Hepatocyte (in vitro differentiated cells): ENCODE measurements around the gene IL1RAPL2. TPM values are rescaled to one million over a fixed set of nuclear protein-coding genes. Genes with fewer than 3 reads are reported as not detected.

ENCODE experiments used
- DNase-seq: peaks from one replicate; pipeline ENCODE4 v3.0.0-alpha.2; 2016; ENCODE audit warnings: low spot score
- H2AFZ ChIP-seq: fragments of 200-600 bp; sonication (generic); 2 replicates; pipeline ENCODE4 v1.6.0; 2016; ENCODE audit warnings: antibody characterized with exemption, mild to moderate bottlenecking
- H3K27ac ChIP-seq: fragments of 200-600 bp; sonication (generic); 2 replicates; pipeline ENCODE4 v1.5.1; 2016; ENCODE audit warnings: mild to moderate bottlenecking
- H3K27me3 ChIP-seq: fragments of 200-600 bp; sonication (generic); 2 replicates; pipeline ENCODE4 v1.6.1; 2016
- H3K36me3 ChIP-seq: fragments of 200-600 bp; sonication (generic); replicated peaks from 2 replicates; pipeline ENCODE4 v1.5.1; 2016; ENCODE audit warnings: low read depth; ENCODE audit not compliant: insufficient read depth
- H3K4me1 ChIP-seq: fragments of 200-600 bp; sonication (generic); 2 replicates; pipeline ENCODE4 v1.5.1; 2016; ENCODE audit warnings: mild to moderate bottlenecking, moderate library complexity; ENCODE audit not compliant: insufficient read depth
- H3K4me2 ChIP-seq: fragments of 200-600 bp; sonication (generic); 2 replicates; pipeline ENCODE4 v1.6.0; 2016
- H3K4me3 ChIP-seq: fragments of 200-600 bp; sonication (generic); 2 replicates; pipeline ENCODE4 v1.5.1; 2016; ENCODE audit warnings: mild to moderate bottlenecking
- H3K79me2 ChIP-seq: fragments of 200-600 bp; sonication (generic); 2 replicates; pipeline ENCODE4 v1.6.0; 2017; ENCODE audit warnings: mild to moderate bottlenecking
- H3K9me2 ChIP-seq: fragments of 200-600 bp; sonication (generic); replicated peaks from 2 replicates; pipeline ENCODE4 v1.6.0; 2017; ENCODE audit warnings: mild to moderate bottlenecking; ENCODE audit not compliant: insufficient read depth
- H3K9me3 ChIP-seq: fragments of 200-600 bp; sonication (generic); 2 replicates; pipeline ENCODE4 v1.5.1; 2016; ENCODE audit warnings: low read depth, mild to moderate bottlenecking
- H4K20me1 ChIP-seq: fragments of 200-600 bp; sonication (generic); 2 replicates; pipeline ENCODE4 v1.6.0; 2016; ENCODE audit warnings: mild to moderate bottlenecking; ENCODE audit not compliant: insufficient read depth, poor library complexity, severe bottlenecking
- CTCF ChIP-seq: fragments of 200-600 bp; sonication (generic); IDR thresholded peaks from 2 replicates; pipeline ENCODE4 v1.5.1; 2016; ENCODE audit warnings: antibody characterized with exemption, mild to moderate bottlenecking; ENCODE audit not compliant: poor library complexity
- EZH2 ChIP-seq: fragments of 200-600 bp; sonication (generic); IDR thresholded peaks from 2 replicates; pipeline ENCODE4 v1.6.1; 2016; ENCODE audit warnings: antibody characterized with exemption, mild to moderate bottlenecking, borderline replicate concordance
- EZH2phosphoT487 ChIP-seq: fragments of 200-600 bp; sonication (generic); IDR thresholded peaks from one replicate; pipeline ENCODE4 v1.6.1; 2018; ENCODE audit warnings: antibody characterized with exemption, mild to moderate bottlenecking, low read depth, moderate library complexity; ENCODE audit not compliant: unreplicated experiment, severe bottlenecking
- WGBS: methylation state at CpG from one replicate; pipeline ENCODE4 v1.1.6; 2016; ENCODE audit warnings: low lambda C conversion rate; ENCODE audit errors: missing lambda C conversion rate; 5-methylcytosine and 5-hydroxymethylcytosine counted together
- polyA plus RNA-seq: library from polyadenylated mRNA; unstranded; fragments of >200 nt; fragmentation: Nextera tagmentation; extraction: Ambion mirVana; gene quantifications from 2 replicates; pipeline ENCODE4 v1.2.1, GENCODE V29; 2016
- total RNA-seq: library from RNA; depleted of rRNA; stranded (reverse); fragments of >200 nt; gene quantifications from 2 replicates; pipeline ENCODE4 v1.2.3, GENCODE V29; 2014

Gene IL1RAPL2
- total and polyA plus RNA-seq, 2 experiments from 2014 or later = 0.40 TPM; not detected in 1

DNA sequence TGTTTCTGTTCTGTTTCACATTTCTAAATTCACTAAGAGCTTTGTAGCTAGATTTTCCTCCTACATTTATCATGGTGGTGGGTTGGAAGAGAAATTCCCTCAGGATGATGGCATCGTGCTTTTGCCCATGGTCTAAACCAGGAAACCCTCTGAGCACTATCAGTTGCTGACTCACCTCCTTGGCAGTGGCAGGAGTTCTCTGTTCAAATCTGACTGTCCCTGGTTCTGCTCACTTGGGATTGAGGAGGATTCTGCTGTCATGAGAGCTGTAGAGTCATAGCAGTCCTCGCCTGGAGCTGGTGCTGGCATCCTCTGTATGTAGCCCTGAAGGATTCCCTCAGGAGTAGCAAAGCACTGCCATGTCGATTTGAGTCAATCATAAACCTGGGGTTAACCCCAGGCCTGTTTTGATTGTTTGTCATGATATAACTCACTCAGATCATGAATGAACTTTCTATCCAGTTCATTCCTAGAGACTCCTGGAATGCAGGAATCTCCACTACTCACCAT lies 645.1 kb downstream of the IL1RAPL2 start:
- Histone ChIP-seq H3K36me3 (no peaks in the 10 kb centered on the region), H2AFZ (no peak overlapping the region), H3K9me2 (no peaks in the 10 kb centered on the region), H3K9me3 (no peaks in the 10 kb centered on the region), H3K4me1 (no peaks in the 10 kb centered on the region), H3K79me2 (no peaks in the 10 kb centered on the region), H3K4me3 (no peak overlapping the region), H3K27ac (no peak overlapping the region), H3K4me2 (no peak overlapping the region), H4K20me1 (no peaks in the 10 kb centered on the region), H3K27me3 (no peaks in the 10 kb centered on the region)
- no peak for DNase-seq
- WGBS = 53% methylated on average over 3 of the region's 3 CpGs
- no peak for TF ChIP-seq CTCF
- no peak for TF ChIP-seq EZH2
- TF ChIP-seq EZH2phosphoT487 = no peak

DNA sequence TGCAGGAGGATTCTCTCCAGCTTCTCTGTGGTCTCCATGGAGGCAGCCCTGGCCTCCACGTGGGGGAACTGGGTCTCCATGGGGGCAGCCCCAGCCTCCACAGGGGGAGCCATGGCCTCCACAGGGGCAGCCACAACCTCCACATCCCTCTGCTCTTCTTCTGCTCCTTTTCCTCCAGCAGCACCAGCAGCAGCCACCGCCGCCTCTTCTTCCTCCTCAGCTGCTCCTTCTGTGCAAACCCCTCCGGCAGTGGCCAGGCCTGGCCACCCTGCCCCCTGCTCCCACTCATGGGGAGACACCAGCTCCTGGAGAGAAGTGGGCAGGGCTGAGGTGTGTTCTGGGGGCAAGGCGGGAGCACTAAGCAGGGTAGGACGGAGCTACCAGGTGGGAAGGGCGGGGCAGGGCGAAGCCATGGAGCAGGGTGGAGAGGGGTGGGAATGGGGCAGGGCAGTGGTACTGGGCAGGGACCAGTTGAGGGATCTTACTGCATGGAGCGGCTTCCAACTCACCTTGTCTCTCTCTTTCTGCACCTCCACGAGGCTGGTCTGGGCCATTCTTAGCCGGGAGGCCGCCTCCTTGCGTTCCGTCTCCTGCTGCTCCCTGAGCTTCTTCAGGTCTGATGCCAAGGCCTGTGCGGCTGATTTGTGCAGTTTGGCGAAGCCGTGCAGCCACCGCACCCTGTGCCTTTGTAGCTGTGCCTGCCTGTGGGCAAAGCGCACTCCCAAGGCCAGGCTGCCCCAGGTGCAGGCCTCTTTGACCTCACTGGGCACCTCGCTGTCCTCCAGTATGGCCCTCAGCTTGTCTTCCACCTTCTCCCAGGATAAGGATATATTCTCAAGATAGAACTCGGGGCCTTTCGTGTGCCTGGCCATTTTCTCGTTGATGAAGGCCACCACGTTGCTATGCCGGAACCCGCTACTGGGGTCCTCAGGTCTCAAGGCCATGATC lies 653.7 kb downstream of the IL1RAPL2 start:
- no peak overlapping the region for H3K27ac ChIP-seq
- H3K4me2 ChIP-seq = no peak overlapping the region
- H2AFZ ChIP-seq = no peak overlapping the region
- no peaks in the 10 kb centered on the region for H3K9me3 ChIP-seq
- DNase-seq = no peak
- no peaks in the 10 kb centered on the region for H3K79me2 ChIP-seq
- no peaks in the 10 kb centered on the region for H3K9me2 ChIP-seq
- 93% methylated on average over 23 of the region's 26 CpGs for WGBS
- no peaks in the 10 kb centered on the region for H3K36me3 ChIP-seq
- no peak overlapping the region for H3K4me3 ChIP-seq
- TF ChIP-seq EZH2phosphoT487 = no peak
- no peak for TF ChIP-seq CTCF
- TF ChIP-seq EZH2 = no peak
- H3K27me3 ChIP-seq = no peaks in the 10 kb centered on the region
- H3K4me1 ChIP-seq = no peaks in the 10 kb centered on the region
- H4K20me1 ChIP-seq = no peaks in the 10 kb centered on the region

DNA sequence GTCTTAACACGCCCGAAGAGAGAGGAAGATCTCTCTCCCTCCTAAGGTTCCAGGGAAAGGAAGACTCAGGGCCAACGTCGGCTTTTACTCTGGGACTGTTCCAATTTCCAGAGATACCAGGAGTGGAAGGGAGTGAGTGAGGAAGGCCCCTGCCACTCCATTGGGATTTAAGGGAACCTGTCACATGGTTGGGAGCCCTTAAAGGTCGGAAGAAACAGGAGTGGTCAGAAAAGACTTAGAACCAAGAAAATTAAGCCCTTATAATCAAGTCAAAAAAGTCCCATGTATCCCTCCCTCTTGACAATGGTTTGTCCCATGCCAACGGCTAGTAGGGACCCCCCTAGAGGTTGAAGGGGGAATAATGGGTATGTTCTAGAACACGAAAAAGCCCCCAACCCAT lies 654.6 kb downstream of the IL1RAPL2 start, which contains the start of gene TEX13A:
Gene TEX13A (minus strand): TSS at position 59 of the 400 bp plus-strand sequence. CDS start 297 bp downstream, outside the sequence.
- Histone ChIP-seq H3K4me1 (no peaks in the 10 kb centered on the region), H3K79me2 (no peaks in the 10 kb centered on the region), H3K9me3 (no peaks in the 10 kb centered on the region), H3K27me3 (no peaks in the 10 kb centered on the region), H2AFZ (no peak within 1 kb of the TSS), H3K27ac (no peak within 1 kb of the TSS), H3K4me2 (no peak within 1 kb of the TSS), H4K20me1 (no peaks in the 10 kb centered on the region), H3K36me3 (no peaks in the 10 kb centered on the region), H3K4me3 (no peak within 1 kb of the TSS), H3K9me2 (no peaks in the 10 kb centered on the region)
- TF ChIP-seq EZH2 = no peak
- no peak for TF ChIP-seq EZH2phosphoT487
- TF ChIP-seq CTCF = no peak
- 82% methylated on average over 7 of the region's 7 CpGs for WGBS
- no peak for DNase-seq
